Adipocyte (in vitro differentiated cells): Measurements from ENCODE around the gene ILKAP.

Experiments
- DNase-seq: peaks from one replicate; pipeline ENCODE4 v3.0.0-alpha.2; 2015; ENCODE audit warnings: low read depth
- H3K27me3 ChIP-seq: replicated peaks from 2 replicates; pipeline ENCODE4 v1.7.0; 2013; ENCODE audit warnings: mild to moderate bottlenecking, low read length, moderate library complexity; ENCODE audit not compliant: control insufficient read depth, insufficient read depth
- H3K36me3 ChIP-seq: 2 replicates; pipeline ENCODE4 v1.7.0; 2013; ENCODE audit warnings: low read length, mild to moderate bottlenecking, moderate library complexity; ENCODE audit not compliant: control insufficient read depth, insufficient read depth, severe bottlenecking
- H3K4me1 ChIP-seq: 2 replicates; pipeline ENCODE4 v1.7.0; 2013; ENCODE audit warnings: mild to moderate bottlenecking, low read length, moderate library complexity; ENCODE audit not compliant: control insufficient read depth, insufficient read depth
- H3K4me3 ChIP-seq: 2 replicates; pipeline ENCODE4 v1.7.0; 2013; ENCODE audit warnings: mild to moderate bottlenecking, low read length, moderate library complexity
- H3K9ac ChIP-seq: 2 replicates; pipeline ENCODE4 v1.7.0; 2013; ENCODE audit warnings: mild to moderate bottlenecking, low read length, moderate library complexity
- H3K9me3 ChIP-seq: 2 replicates; pipeline ENCODE4 v1.7.0; 2013; ENCODE audit warnings: mild to moderate bottlenecking, low read length, moderate library complexity; ENCODE audit not compliant: control insufficient read depth

ILKAP gene

DNA sequence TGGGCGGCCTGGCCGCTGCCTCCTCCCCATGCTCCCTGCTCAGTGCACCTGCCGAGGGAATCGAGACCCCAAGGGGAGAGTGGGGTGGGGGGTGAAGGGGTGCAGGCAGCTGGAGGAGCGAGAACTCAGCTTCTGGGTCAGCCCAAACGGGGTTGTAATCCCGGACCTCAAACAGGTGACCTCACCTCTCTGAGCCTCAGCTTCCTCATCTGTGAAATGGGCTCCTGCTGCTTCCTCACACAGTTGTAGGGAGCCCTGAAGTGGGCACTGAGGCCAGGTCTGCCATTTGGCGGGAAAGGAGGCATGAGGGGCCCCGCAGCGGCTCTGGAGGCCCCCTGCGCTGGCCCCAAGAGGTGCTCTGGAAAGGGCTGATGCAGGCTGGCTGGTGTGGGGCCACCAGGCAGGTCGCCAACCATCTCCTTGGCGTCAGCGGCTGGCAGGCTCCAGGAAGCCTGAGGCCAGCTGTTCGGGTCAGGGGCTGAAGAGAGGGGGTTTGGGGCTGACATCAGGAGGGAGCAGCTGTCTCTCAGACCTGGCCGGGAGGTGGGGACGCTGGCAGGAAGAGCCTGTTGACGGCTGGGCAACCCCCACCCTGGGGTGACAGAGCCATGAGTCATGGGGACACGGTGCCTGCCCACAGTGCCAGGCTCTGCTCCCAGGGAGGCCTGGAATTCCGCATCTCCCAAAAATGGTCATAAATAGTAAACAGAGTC, 60.1 kb downstream of the ILKAP start:
- Histone ChIP-seq H3K4me1 (peaks cover 10% of the 10 kb centered on the region), H3K36me3 (no peaks in the 10 kb centered on the region), H3K9me3 (no peaks in the 10 kb centered on the region), H3K9ac (no peak overlapping the region), H3K27me3 (no peaks in the 10 kb centered on the region), H3K4me3 (no peak overlapping the region)
- DNase-seq, result peak; percentile 63

DNA sequence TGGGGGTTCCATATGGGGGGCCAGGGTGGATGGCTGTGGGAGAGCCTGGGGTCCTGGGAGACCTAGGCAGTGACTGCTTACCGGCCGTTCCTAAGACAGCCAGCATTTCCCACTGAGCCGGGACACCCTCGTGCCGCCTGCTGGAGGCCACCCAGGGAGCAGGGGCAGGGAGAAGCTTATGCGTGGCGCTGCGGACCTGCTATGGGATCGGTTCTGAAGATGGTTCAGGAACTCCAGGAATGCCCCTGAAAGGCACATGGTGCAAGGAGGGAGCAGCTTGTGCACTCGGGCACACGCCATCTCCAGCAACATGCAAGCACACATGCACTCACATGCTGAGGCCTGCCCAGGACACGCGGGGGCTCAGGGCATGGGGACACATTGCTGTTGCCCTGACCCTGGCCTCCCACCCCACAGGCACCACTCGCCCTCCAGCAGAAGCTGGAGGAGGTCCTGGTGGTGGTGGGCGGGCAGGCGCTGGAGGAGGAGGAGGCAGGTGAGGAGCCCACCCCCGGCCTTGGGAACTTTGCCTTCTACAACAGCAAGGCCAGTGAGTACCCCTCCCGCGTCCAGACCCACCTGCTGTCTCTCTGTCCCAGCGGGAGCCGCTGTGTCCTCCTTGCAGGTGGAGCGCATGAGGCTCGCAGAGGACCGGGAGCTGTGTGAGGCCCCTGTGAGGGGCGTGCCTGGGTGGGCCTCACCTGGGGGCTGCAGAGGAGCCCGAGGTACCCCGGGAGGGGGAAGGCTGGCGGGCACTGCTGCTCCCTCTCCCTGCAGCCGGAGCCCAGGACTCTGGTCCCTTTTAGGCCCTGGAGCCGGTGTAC, 60.9 kb downstream of the ILKAP start:
- H3K4me3 ChIP-seq, result no peak overlapping the region
- H3K4me1 ChIP-seq, result peaks cover 12% of the 10 kb centered on the region
- no peaks in the 10 kb centered on the region for H3K36me3 ChIP-seq
- no peaks in the 10 kb centered on the region for H3K27me3 ChIP-seq
- H3K9ac ChIP-seq, result no peak overlapping the region
- no peak for DNase-seq
- H3K9me3 ChIP-seq, result no peaks in the 10 kb centered on the region

DNA sequence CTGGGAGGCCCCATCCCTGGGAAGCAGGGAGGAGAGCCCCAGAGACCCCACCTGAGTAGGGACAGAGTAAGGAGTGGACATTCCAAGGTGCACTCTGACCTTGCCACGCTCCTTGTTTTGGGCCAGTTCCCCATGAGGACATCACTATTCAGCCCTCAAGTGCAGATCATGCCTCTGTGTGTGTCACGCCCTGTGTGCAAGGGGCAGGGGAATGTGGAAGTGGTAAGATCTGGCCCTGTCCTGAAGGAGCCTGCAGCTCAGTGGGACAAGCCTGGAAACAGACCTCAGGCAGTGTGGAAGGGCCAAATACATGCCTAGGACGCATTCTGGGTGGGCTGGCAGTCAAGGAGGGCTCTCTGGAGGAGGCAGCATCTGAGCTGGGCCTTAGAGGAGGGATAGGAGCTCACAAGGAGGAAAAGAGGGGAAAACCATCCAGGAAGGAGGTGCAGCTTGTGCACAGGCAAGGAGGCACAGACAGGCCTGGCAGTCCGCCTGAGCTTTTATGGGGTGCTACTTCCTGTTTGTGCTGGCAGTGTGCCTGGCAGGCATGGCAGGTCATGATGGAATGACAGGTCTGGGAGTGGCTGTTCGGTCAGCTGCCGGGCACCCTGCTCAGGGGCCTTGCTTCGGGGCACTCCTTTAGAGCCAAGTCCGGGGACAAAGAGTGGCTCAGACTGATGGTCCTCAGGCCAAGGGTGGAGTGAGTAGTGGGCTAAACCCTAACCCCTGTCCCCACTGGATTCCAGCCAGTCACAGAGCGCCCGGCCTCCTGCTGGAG, 61.8 kb downstream of the ILKAP start:
- Histone ChIP-seq H3K9ac (no peak overlapping the region), H3K27me3 (no peaks in the 10 kb centered on the region), H3K36me3 (no peaks in the 10 kb centered on the region), H3K4me3 (no peak overlapping the region), H3K4me1 (peaks cover 18% of the 10 kb centered on the region), H3K9me3 (no peaks in the 10 kb centered on the region)
- DNase-seq, result no peak

- no peaks in the 10 kb centered on the region for H3K9me3 ChIP-seq
- H3K27me3 ChIP-seq, result no peaks in the 10 kb centered on the region
- H3K36me3 ChIP-seq, result no peaks in the 10 kb centered on the region
- peaks cover 21% of the 10 kb centered on the region for H3K4me1 ChIP-seq
- H3K4me3 ChIP-seq, result no peak overlapping the region
- H3K9ac ChIP-seq, result no peak overlapping the region
- no peak for DNase-seq
Observed at GRCh38 chr2:238140721-238141540, 62.6 kb downstream of the ILKAP start.

DNA sequence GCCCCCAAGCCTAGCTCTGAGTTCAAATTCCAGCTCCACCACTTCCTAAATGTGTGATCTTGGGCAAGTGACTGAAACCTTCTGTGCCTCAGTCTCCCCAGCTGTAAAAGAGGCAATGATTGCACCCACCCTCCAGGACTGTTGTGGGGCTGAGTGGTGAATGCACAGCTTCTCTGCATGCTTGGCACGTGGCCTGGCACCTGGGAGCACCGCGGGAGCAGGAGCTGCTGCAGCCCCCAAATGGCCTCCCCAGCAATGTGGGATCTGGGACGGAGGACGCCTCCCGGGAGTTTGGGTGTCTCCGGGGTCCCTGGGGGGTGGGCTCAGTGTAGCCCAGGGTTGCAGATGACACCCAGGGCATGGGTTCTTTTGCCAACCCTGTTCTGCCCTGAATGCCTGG, 63.5 kb downstream of the ILKAP start:
- no peak overlapping the region for H3K9ac ChIP-seq

GRCh38 chr2:238139196-238140039, 64.1 kb downstream of the ILKAP start:
- Histone ChIP-seq H3K4me3 (no peak overlapping the region), H3K36me3 (no peaks in the 10 kb centered on the region), H3K9me3 (no peaks in the 10 kb centered on the region), H3K4me1 (peaks cover 21% of the 10 kb centered on the region), H3K9ac (no peak overlapping the region), H3K27me3 (no peaks in the 10 kb centered on the region)
- DNase-seq, result no peak

More for the DNA sequence above, 63.5 kb downstream of the ILKAP start:
- H3K36me3 ChIP-seq, result no peaks in the 10 kb centered on the region
- no peaks in the 10 kb centered on the region for H3K27me3 ChIP-seq
- H3K9me3 ChIP-seq, result no peaks in the 10 kb centered on the region
- H3K4me3 ChIP-seq, result no peak overlapping the region
- no peak for DNase-seq
- peaks cover 21% of the 10 kb centered on the region for H3K4me1 ChIP-seq

DNA sequence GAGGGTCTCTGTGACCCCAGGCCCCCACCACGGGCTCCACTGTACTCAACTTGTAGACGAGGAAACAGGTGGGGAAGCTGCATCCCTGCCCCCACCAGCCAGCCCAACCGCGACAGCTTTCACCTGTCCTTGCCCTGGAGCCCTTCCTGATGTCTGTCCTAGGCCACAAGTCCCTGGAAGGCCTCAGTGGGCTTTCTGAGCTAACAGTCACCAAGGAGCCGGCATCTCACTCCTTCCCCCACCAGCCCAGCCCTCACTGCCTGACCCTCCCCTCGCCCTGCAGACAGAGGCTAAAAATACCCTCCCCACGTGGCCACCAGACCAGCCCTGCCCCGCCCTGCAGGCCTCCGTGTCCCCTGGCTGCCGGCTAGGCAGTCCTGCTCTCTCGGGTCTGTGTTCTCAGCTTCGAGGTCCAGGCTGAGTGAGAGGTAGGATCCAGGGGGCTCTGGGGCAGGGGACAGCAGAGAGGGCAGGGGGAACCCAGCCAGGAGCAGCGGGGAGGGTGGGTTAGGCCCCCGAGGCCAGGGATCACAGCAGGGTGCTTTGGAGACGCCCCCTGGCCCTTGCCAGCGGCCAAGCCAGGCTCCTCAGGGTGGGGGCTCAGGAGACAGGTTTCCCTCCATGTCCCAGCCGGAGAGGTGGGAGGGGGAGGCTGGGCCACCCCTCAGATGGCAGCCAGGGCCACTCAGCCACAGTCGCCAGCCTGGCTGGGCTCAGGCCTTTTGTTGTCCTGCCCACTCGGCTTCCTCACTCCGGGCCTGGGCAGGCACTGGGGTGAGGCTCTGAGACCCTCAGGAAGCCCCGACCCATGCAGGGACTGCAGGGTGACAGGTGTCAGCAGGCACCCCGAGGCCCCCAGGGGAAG, 64.9 kb downstream of the ILKAP start, which contains the start of gene KLHL30:
Gene KLHL30 (plus strand): TSS at position 338 of the 865 bp plus-strand sequence. CDS start 2,087 bp downstream, outside the sequence.
- Histone ChIP-seq H3K4me1 (peaks cover 16% of the 10 kb centered on the region), H3K4me3 (no peak within 1 kb of the TSS), H3K36me3 (no peaks in the 10 kb centered on the region), H3K9ac (no peak within 1 kb of the TSS), H3K9me3 (no peaks in the 10 kb centered on the region), H3K27me3 (no peaks in the 10 kb centered on the region)
- no peak for DNase-seq

GRCh38 chr2:238137885-238138284, 65.6 kb downstream of the ILKAP start:
- DNase-seq, result no peak
- Histone ChIP-seq H3K36me3 (no peaks in the 10 kb centered on the region), H3K4me3 (no peak overlapping the region), H3K4me1 (peaks cover 12% of the 10 kb centered on the region), H3K27me3 (no peaks in the 10 kb centered on the region), H3K9me3 (no peaks in the 10 kb centered on the region), H3K9ac (no peak overlapping the region)

DNA sequence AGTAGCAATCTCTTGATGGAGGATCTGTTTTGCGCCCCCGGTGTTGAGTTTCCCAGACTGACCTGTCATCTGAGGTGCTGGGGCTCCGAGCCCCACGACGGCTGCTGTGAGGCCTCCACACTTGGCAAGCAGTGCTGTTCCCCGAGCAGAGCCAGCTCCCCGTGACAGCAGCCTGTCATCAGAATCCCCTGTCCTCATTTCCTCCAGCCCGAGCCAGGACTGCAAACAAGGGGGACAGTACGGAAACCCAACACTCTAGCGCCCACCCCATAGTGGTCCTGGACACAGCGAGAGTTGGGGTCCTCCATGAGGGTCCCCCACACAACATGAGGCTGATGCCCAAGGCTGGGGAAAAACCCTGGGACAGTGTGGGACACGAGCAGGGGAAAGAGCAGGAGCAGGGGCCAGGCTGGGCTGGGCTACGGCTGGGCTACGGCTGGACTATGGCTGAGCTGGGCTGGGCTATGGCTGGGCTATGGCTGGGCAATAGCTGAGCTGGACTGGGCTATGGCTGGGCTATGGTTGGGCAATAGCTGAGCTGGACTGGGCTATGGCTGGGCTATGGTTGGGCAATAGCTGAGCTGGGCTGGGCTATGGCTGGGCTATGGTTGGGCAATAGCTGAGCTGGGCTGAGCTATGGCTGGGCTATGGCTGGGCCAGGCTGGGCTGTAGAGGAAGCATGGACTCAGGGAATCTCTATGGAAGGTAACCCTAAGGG, 66.5 kb downstream of the ILKAP start:
- DNase-seq, result peak; percentile 58
- Histone ChIP-seq H3K4me3 (peak overlapping the region; percentile 49), H3K9ac (peak overlapping the region; percentile 71), H3K27me3 (no peaks in the 10 kb centered on the region), H3K36me3 (no peaks in the 10 kb centered on the region), H3K9me3 (no peaks in the 10 kb centered on the region), H3K4me1 (peaks cover 12% of the 10 kb centered on the region)
